T-helper 22 cell (primary cell): ENCODE measurements around the gene ZNF598.
"Not testable (repeated sequence)": the region's sequence is repeated elsewhere in the genome, so short reads cannot be mapped to it uniquely, and the experiment has no call there.

Source experiments
- DNase-seq: peaks from one replicate; pipeline ENCODE4 v3.0.0-alpha.2; 2020; ENCODE audit warnings: low read depth

The ZNF598 gene

DNA sequence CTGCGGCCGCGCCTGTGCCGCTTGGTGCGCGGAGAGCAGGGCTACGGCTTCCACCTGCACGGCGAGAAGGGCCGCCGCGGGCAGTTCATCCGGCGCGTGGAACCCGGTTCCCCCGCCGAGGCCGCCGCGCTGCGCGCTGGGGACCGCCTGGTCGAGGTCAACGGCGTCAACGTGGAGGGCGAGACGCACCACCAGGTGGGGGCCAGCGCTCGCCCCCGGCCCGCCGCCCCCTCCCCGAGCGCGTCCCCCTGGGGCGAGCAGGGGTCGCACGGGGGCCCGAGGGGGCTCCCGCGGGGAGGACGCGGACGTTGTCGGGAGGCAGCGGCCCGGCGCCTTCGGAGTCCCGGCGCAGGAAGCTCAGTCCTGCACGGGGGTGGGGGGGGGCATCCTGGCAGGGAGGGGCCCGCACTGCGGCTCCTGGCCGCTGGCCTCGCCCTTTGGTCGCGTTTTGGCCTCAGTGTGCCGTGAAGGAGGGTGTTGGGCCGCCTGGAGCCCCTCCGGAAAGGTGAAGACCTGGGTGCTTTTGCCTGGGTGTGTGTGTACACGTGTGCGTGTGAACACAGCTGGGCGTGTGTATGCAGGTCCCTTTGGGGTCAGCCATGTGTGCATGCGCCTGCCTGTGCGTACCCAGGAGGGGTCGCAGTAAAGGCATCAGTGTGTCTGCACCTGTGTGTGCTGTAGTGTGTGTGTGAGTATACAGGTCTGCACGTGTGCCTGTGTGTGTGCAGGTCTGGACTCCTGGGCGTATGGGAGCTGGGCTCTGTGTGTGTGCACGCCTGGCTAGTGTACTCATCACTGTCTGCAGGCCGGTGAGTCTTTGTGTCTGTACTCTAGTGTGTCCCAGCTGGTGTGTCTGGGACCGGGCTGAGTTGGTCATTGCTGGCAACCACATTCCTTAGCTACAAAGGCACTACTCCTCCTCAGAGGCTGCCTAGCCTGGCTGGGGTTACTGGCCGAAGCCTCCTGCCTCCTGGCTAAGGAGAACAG lies 17.7 kb upstream of the ZNF598 start:
- DNase-seq = no peak

DNA sequence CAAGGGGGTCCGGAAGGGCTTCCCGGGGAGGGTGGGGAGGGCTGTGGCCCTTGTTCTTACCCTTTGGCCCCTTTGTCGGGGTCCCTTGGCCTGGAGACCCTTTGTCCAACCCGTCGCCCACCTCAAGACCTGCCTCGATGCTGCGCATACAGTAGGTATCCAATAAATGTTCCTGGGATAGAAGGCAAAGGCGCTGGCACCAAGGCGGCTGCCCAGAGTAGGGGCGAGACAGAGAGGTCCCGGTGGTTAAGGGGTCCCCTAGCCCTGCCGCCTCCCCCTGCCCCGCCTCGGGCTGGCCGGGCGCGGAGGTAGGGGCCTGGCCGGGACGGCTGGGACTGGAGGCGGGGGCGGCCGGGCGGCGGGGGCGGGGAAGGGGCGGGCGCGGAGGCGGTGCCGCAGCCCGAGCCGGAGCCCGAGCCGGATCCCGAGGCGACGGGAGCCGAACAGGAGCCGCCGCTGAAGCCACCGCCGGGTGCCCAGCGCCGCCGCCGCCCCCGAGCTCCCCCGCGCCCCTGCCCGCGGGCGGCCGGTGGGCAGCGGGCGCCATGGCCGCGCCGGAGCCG lies 16.9 kb upstream of the ZNF598 start, which contains the start of gene NHERF2:
TSS of gene NHERF2 (plus strand) at position 442 of the 563 bp plus-strand sequence. CDS start at position 546, 104 bp downstream.
- no peak for DNase-seq

DNA sequence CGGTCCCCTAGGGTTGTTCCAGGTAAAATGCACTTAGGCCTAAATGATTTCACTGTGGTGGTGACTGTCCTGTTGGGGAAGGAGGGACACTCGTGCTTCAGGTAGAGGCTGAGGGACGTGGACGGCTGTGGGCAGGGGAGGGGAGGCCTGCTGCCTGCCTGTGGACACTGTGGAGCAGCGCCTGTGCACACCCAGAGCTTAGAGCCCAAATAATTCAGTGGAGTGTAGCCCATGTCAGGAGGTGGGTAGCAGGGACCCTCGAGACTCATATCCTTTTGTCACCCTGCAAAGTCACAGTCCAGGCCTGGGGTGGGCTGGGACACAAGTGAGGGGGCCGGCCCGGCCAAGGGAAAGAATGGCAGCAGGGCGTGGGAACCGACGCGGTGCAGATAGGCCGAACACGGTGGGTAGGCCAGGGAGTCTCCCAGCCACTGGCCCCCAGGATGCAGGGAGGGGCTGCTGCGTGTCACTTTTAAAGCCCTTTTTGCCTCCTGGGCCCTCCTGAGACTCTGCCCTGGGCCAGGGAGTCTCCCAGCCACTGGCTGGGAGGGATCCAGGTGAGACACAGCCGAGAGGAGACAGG lies 16.3 kb upstream of the ZNF598 start:
- DNase-seq = no peak

DNA sequence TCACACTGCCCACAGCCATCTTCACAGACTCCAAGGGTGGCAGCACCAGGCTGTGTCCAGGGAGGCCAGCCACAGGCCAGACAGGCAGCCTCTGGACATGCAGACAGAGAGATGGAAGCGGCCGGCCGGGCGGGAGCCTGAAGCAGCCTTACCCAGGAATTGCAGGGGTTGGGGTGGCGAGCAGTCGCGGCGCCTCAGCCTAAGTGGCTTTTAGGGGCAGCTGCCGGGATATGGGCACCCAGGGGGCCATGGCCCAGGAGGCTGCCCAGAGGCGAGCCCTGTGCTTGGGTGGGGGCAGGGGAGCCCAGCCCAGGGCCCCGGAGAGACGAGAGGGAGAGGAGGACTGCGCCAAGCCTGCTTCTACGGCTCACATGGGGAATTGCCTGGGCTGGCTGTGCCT lies 15.6 kb upstream of the ZNF598 start:
- no peak for DNase-seq

DNA sequence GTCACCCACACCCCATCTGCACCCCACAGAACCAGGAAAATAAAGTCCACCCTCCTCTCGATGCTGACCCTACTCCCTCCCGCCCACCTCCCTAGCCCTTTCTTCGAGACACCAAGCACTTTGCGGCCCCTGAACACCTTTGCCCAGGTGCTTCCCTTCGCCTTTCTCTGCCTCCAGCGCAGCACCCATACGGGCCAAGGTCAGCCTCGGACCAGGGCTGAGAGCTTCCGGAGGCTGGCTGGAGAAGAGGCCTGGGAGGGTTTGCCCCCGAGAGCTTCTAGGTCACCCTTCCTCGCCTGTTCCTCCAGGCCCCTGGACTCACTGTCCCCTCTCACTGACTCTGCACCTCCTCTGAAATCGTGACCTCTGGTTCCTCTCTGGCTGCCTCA lies 14.4 kb upstream of the ZNF598 start:
- DNase-seq = no peak

DNA sequence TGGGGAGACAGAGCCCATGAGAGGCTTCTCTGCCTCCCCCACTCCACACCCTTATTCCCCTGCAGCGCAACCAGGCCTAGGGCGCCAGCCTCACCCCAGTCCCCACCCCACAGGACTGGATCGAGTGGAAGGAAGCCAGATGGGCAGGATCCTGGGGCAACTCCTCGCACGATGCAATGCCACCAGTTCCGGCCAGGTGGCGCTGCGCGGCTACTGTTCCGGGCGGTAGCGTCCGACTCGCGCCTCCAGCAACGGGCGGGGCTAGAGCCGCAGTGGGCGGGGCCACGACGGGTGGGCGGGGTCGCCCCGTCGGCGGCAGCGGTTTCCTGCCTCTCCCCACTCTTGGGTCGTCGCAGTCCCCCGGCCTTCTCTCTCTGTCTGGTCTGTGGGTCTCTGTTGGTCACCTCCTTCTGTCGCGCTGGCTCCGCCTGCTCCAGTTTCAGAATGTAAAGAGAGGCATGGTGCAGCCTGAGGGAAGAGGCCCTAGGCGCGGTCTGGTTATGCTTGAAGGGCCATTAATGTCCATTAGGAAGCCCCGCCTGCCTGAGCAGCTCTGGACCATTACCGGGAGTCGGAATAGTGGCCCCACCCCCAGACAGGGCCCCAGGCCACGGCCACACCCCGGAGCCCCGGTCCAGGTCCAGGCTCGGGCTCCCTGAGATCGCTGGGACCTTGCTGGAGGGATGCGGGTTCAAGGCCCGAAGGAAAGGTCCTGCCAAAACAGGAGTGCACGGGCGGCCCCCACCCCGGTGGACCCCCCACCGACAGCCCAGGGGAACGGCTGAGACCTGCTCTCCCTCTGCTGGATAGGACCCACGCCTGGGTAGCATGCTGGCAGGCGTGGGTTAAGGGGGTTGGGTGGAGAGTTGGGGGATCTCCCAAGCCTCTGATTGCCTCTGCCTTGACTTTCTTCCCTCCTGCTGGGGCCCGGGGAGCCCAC lies 13.7 kb upstream of the ZNF598 start:
- peak; percentile 84 for DNase-seq

DNA sequence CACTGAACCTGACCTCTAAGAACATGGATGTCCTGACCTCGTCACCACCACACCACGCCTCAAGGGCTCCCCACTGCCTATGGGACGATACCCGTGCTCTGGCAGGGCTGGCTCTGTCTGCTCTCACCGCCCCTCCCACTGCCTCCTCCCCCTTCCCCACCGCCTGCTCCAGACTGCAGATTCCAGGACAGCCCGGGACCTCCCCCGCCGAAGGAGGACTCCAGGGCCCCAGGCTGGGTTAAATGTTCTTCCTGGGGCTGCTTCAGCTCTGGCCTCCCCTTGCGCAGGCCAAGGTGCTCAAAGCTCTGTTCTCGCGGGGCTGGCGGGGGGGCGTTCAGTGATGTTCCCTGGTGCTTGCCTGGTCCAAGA lies 13.1 kb upstream of the ZNF598 start:
- no peak for DNase-seq

DNA sequence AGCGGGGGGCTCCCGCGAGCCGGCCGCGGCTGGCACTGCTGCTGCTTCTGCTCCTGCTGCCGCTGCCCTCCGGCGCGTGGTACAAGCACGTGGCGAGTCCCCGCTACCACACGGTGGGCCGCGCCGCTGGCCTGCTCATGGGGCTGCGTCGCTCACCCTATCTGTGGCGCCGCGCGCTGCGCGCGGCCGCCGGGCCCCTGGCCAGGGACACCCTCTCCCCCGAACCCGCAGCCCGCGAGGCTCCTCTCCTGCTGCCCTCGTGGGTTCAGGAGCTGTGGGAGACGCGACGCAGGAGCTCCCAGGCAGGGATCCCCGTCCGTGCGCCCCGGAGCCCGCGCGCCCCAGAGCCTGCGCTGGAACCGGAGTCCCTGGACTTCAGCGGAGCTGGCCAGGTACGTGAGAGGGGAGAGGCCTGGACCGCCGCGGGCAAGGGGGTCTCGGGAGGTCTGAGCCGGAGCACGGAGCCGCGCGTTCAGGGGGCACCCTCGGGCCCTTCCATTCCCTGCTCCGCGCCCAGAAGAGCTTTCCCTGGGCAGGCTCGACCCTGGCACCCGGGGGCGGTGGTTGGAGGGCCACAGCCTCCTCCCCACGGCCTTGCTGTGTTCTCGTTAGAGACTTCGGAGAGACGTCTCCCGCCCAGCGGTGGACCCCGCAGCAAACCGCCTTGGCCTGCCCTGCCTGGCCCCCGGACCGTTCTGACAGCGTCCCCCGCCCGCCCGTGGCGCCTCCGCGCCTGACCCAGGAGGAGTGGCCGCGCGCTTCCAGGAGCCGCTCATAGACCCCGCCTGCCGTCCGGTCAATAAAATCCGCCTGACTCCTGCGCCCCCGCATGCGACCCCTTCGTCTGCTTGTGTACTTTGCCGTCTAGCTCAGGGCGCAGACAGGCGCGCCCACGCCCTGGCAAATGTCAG lies 10.6 kb upstream of the ZNF598 start:
- DNase-seq = no peak

DNA sequence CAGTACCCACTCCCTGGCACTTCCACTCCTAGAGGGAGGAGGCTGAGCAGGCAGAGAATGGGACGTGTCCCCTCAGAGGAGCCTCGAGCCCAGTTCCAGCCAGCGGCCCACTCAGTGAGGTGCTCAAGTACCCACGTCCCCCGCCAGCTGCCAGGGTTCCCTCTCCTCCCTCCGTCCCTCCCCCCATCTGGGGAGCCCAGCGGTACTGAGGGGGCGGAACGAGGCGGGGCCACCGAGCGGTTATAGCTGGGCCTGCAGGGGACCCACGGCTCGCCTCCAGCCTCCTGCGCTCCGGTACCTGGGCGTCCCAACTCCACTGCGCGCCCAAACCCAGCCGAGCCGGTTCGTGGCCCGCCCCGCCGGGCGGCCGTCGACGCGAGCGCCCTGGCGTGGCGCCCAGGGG lies 9.9 kb upstream of the ZNF598 start, which contains the start of gene NPW:
TSS of gene NPW (plus strand) at position 268 of the 403 bp plus-strand sequence.
- DNase-seq = no peak

DNA sequence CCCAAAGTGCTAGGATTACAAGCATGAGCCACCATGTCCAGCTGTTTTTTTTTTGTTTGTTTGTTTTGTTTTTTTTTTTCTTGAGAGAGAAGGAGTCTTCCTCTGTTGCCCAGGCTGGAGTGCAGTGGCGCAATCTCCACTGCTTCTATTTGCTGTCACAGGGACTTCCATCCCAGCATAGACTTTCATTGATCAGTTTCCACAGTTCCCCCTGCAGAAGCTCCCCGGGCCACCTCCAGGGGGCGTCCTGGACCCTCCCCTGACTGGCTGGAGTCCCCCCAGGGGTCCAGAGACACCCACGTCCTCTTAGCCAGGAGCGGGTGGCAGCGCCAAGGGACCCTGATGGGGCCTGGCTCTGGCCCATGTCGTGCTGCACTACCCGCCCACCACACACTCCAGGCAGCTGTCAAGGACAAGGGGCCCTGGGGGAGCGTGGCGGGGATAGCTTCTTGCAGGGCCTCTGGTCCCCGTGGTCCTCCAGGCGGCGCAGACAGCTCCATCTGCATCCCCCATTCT lies 6.8 kb upstream of the ZNF598 start:
- no peak for DNase-seq

DNA sequence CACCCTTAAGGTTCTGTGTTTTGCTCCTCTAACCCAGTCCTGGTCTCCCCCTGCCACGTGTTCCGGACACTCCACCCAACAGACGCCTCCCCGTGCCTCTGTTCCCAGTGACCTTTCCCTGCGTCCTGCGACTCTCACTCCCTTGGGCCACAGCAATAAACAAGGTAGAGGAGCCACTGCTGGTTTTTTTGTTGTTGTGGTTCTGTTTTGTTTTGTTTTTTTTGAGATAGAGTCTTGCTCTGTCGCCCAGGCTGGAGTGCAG lies 6.3 kb upstream of the ZNF598 start:
- DNase-seq = no peak

DNA sequence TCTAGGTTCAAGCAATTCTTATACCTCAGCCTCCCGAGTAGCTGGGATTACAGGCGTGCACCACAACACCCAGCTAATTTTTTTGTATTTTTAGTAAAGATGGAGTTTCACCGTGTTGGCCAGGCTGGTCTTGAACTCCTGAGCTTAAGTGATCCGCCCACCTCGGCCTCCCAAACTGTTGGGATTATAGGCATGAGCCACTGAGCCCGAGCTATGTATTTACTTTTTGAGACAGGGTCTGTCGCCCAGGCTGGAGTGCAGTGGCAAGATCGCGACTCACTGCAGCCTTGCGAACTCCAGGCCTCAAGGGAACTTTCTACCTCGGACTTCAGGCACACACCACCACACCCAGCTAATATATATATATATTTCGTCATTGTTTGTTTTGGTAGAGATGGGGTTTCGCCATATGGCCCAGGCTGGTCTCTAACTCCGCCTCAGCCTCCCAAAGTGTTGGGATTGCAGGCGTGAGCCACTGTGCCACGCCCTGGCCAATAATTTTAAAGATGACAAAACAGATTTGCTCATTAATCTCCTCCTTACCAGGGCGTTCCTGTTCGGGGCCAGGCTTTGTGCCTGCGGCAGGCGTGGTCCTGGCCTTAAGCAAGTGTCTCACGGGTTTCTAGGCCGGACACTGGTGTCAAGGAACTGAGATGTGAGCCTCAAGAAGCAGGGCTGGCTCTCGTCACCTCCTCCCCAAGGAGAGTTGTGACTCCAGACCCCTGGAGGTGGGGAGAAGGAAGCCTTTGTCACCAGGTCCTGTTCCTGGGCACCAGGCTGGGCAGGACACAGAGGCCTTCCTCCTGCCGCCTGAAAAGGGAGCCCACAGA lies 5.7 kb upstream of the ZNF598 start:
- DNase-seq = no peak

DNA sequence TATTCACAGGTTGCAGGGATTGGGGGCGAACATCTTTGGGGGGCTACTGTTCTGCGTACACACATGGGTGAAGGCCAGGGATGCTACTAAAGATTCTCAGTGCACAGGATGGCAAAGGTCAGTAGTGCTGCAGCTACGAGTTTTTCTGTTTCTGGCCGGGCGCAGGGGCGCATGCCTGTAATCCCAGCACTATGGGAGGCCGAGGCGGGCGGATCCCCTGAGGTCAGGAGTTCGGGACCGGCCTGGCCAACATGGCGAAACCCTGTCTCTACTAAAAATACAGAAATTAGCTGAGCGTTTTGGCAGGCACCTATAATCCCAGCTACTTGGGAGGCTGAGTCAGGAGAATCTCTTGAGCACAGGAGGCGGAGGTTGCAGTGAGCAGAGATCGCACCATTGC lies 3.9 kb upstream of the ZNF598 start:
- no peak for DNase-seq

DNA sequence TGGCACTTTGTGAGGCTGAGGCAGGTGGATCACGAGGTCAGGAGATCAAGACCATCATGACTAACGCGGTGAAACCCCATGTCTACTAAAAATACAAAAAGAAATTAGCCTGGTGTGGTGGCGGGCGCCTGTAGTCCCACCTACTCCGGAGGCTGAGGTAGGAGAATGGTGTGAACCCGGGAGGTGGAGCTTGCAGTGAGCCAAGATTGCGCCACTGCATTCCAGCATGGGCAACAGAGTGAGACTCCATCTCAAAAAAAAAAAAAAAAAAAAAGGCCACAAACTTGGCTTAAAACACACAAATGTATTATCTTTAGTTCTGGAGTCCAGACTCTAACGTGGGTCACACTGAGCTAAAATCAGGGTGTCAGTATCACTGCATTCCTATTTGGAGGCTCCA lies 2.1 kb upstream of the ZNF598 start:
- DNase-seq = not testable (repeated sequence)

DNA sequence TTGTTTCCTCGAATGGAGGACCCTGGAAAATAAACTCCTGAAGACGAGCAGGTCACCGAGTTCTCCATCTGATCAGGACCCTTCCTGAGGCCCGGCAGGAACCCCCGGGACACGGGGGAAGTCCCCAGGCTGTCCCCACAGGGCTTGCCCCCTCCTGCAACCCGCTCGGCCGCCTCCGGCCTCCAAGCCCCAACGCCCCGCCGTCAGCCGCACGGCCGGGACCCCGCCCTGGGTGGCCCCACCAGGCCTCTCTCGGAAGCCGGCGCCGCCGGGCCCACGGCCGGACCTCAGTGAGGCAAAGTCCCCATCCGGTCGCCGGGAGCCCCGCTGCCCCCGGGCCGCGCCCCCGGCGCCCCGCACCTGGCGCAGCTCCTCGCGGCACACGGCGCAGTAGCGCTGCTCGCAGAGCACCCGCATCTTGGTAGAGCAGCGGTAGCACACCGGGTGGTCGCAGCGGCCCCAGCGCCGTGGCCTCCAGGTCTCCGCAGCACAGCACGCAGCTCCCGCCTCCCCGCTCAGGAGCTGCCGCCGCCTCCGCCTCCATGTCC lies 383 bp downstream of the ZNF598 start:
- no peak for DNase-seq

DNA sequence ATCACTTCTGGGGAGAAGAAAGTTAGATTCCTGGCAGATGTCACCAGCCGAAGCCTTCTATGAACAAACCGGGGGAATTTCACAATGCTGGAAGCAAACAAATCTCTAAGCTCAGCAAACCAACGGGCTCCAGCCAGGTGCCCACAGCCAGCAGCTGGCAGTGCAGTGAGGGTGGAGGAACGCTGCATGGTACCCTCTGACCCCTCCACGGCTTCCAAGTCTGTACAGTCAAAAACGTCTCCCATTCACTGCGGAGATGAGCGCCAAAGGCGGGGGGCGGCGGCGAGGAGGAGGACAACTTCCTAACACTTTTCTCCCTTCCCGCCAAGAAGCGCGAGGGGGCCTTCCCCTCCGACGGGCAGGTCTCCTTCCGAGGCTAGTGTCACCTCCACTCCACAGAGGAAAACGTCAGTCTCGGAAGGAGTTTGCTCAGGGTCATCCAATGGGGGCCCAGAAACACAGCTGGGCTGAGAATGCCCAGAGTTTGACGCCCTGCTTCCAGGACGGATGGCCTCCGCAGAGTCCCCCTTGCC lies 924 bp downstream of the ZNF598 start:
- DNase-seq = no peak

DNA sequence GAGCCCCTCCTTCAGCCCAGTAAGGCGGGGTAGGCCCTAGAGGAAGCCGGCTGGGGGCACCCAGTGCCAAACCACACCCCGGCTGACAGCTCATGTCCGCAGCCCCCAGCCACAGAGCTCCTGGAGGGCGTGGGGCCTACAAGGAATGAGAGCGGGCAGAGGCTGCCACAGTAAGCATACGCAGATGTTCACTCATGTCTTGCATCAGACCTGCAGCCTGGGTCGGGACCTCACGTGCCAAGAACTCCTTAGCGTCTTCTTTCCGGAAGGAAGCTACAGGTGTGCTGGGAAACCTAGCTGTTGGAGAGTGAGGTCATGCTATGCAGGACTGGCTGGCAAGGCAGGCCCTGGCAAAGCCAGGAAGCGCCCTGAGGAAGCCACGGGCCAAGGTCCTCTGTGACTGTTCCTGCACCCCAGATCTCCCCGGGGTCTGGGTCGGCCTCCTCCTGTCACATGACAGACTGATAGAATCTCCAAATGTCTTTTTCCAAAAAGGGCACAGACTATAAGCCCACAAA lies 1.6 kb downstream of the ZNF598 start:
- DNase-seq = no peak

DNA sequence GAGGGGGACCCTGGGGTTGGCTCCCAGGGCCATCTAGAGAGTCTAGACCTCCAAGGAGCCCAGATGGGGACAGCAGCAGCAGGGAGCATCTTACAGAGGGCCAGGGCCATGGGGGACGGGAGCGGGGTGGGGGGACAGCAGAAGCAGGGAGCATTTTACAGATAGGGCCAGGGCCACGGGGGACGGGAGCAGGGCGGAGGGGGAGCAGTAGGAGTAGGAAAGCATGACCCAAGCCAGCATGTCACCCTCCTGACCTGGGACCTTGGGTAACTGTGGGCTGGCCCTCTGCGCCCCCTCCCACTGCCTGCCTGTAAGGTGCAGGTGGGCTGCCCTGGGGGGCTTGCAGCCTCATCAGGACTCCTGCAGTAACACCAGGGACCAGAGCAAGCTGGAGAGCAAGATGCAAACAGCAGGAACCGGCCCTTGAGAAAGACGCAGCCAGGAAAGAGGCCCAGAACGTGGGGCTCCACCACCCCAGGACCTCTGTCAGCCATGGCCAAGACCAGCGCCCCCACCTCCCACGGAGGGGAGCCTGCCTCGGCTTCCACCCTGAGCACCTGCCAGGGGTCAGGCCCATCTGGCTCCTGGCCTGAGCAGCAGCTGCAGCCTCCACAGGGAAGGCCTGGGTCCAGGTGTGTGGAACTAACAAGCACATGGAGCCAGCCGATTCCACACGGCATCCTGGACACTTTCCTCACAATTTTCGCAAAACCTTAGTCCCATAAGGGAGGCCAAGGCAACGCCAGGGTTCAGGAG lies 2.4 kb downstream of the ZNF598 start:
- DNase-seq = no peak
